Endodermal cell (in vitro differentiated cells): ENCODE results near the gene SPOP. TPM values are rescaled to one million over a fixed set of nuclear protein-coding genes. Genes with fewer than 3 reads are reported as not detected.

Experiments
- DNase-seq: peaks from one replicate; pipeline ENCODE4 v3.0.0-alpha.2; 2017
- H3K27ac ChIP-seq: 2 replicates; pipeline ENCODE4 v1.5.1; 2013; ENCODE audit warnings: mild to moderate bottlenecking, low read depth, low read length, moderate library complexity
- H3K27me3 ChIP-seq: 2 replicates; pipeline ENCODE4 v1.6.1; 2013; ENCODE audit warnings: mild to moderate bottlenecking, low read length, moderate library complexity; ENCODE audit not compliant: insufficient read depth, control insufficient read depth, poor library complexity, severe bottlenecking
- H3K36me3 ChIP-seq: 2 replicates; pipeline ENCODE4 v1.7.0; 2013; ENCODE audit warnings: mild to moderate bottlenecking, low read length, moderate library complexity; ENCODE audit not compliant: control insufficient read depth, insufficient read depth
- H3K4me1 ChIP-seq: one replicate; pipeline ENCODE4 v1.7.0; 2013; ENCODE audit warnings: low read length; ENCODE audit not compliant: control insufficient read depth, insufficient read depth
- H3K4me3 ChIP-seq: 2 replicates; pipeline ENCODE4 v1.5.1; 2013; ENCODE audit warnings: mild to moderate bottlenecking, low read length, moderate library complexity
- H3K9ac ChIP-seq: 2 replicates; pipeline ENCODE4 v1.6.1; 2013; ENCODE audit warnings: mild to moderate bottlenecking, low read length, moderate library complexity; ENCODE audit not compliant: poor library complexity, severe bottlenecking; ENCODE audit errors: extremely low read depth
- H3K9me3 ChIP-seq: 2 replicates; pipeline ENCODE4 v1.6.1; 2013; ENCODE audit warnings: mild to moderate bottlenecking, low read length, moderate library complexity; ENCODE audit not compliant: control insufficient read depth
- H3K27ac Mint-ChIP-seq: 2 replicates; pipeline ENCODE4 v1.8.0; 2020; ENCODE audit warnings: mixed read lengths
- H3K27me3 Mint-ChIP-seq: 2 replicates; pipeline ENCODE4 v1.8.0; 2021; ENCODE audit warnings: mild to moderate bottlenecking, mixed read lengths; ENCODE audit not compliant: insufficient read depth
- H3K36me3 Mint-ChIP-seq: 2 replicates; pipeline ENCODE4 v1.8.0; 2020; ENCODE audit warnings: low read depth, mixed read lengths
- H3K4me1 Mint-ChIP-seq: 2 replicates; pipeline ENCODE4 v1.8.0; 2020; ENCODE audit warnings: mixed read lengths
- H3K4me3 Mint-ChIP-seq: 2 replicates; pipeline ENCODE4 v1.8.0; 2020; ENCODE audit warnings: mild to moderate bottlenecking, moderate library complexity, mixed read lengths
- H3K9me3 Mint-ChIP-seq: 2 replicates; pipeline ENCODE4 v1.8.0; 2020; ENCODE audit warnings: mild to moderate bottlenecking, mixed read lengths
- WGBS, 2 experiments: methylation state at CpG; one replicate each; pipeline versions ENCODE4 v1.1.5 to v1.1.7; 2013; ENCODE audit warnings: missing lambda C conversion rate in 2 of 2, mixed read lengths in 1 of 2; ENCODE audit not compliant: insufficient coverage in 1 of 2, insufficient read length in 1 of 2; 5-methylcytosine and 5-hydroxymethylcytosine counted together
- total RNA-seq, 2 donors: library from RNA; stranded (reverse); fragmentation: NEBNext Ultra II Directional in 1 of 2; extraction: Animal tissue kit (Norgen Biotek cat#: 25700) in 1 of 2; gene quantifications; 2 replicates in 1 of 2; 3 replicates in 1 of 2; pipeline ENCODE4 v1.2.1, GENCODE V29; 2021
- TF ChIP-seq, protein P1 (sequence below): fragments of 200-600 bp; sonication (generic); conservative IDR thresholded peaks from 2 replicates; pipeline ENCODE4 v1.5.0; 2021; ENCODE audit warnings: antibody characterized with exemption, mild to moderate bottlenecking

Gene SPOP
- total RNA-seq, 2 donors from 2014 or later: 39.9 to 41.3 TPM

DNA sequence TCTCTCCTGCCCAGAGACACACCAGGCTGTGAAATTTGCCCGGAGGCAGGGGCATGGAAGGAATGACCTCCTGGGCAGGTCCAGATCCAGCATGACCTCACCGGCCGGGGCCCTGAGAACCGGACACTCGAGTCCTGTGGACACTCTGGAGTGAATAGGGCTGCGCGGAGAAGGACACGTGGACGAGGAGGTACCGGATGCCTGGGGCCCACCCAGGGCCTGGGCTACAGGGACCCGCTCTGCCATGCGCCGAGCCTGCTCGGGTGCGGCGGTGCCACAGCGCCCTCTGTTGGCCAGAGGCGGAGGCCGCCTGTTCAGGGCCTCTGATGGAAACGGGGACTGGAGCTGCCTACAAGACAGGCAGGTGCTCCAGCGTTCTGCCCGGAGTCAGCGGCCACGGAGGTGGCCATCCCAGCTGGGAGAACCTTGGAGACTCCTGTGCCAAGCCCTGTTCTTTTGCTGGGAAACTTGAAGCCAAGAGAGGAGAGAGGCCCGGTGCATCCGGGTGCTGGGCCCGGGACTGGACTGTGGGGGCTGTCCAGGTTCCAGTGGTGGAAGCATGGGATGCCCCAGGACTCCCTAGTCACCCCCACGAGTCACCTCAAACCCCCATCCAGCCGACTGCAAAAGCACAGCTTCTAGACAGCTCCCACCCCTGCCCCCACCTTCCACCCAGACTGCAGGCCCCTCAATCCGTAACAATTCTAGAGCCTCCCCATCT is 121.5 kb downstream of the SPOP start:
- no peaks in the 10 kb centered on the region for H3K9me3 Mint-ChIP-seq
- no peaks in the 10 kb centered on the region for H3K4me1 Mint-ChIP-seq
- no peak overlapping the region for H3K4me3 Mint-ChIP-seq
- TF ChIP-seq, protein P1, sequence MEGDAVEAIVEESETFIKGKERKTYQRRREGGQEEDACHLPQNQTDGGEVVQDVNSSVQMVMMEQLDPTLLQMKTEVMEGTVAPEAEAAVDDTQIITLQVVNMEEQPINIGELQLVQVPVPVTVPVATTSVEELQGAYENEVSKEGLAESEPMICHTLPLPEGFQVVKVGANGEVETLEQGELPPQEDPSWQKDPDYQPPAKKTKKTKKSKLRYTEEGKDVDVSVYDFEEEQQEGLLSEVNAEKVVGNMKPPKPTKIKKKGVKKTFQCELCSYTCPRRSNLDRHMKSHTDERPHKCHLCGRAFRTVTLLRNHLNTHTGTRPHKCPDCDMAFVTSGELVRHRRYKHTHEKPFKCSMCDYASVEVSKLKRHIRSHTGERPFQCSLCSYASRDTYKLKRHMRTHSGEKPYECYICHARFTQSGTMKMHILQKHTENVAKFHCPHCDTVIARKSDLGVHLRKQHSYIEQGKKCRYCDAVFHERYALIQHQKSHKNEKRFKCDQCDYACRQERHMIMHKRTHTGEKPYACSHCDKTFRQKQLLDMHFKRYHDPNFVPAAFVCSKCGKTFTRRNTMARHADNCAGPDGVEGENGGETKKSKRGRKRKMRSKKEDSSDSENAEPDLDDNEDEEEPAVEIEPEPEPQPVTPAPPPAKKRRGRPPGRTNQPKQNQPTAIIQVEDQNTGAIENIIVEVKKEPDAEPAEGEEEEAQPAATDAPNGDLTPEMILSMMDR: peak; percentile 99
- no peaks in the 10 kb centered on the region for H3K36me3 ChIP-seq
- no peak overlapping the region for H3K4me3 ChIP-seq
- DNase-seq: peak; percentile 99
- no peaks in the 10 kb centered on the region for H3K4me1 ChIP-seq
- no peak overlapping the region for H3K9ac ChIP-seq
- H3K27me3 ChIP-seq: peaks cover 19% of the 10 kb centered on the region
- 17 to 24% methylated on average over 23 to 30 of the region's 30 CpGs for WGBS, 2 experiments
- H3K27ac ChIP-seq: no peak overlapping the region
- peaks cover 20% of the 10 kb centered on the region for H3K27me3 Mint-ChIP-seq
- H3K36me3 Mint-ChIP-seq: no peaks in the 10 kb centered on the region
- H3K27ac Mint-ChIP-seq: no peak overlapping the region
- H3K9me3 ChIP-seq: no peaks in the 10 kb centered on the region

DNA sequence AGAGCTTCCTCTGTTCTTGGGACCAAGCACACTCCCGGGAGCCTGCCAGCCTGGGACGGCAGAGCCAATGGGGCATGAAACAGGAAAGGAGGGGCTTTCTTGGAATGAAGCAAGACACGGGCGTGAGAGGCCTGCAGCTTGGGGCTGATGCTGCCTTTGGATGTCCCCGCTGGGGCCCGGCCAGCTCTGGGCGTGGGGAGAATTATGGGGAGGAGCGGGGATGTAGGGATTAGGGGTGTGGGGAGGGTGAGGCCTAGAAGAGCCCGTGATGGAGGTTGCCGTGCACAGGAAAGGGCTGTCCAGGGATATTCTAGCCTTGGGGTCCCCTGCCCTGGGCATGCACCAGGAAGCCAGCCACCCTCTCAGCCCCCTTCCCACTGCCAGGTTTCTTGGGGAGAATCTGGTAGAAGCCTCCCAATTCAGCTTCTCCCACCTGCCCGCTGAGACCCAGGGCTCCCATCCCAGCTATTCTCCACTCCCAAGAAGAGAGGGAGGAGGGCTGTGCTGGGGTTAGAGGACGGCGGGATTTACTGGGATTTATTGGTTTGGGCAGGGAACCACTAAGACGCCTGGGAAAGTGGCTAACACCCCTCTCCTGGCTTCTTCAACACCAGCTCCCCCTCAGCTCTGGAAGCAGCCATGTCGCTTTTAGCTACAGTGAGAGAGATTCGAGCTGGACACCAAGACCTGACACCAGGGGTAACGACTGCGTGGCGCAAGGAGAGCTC is 122.2 kb downstream of the SPOP start:
- Mint-ChIP-seq H3K4me1 (no peaks in the 10 kb centered on the region), H3K4me3 (no peak overlapping the region), H3K9me3 (no peaks in the 10 kb centered on the region), H3K36me3 (no peaks in the 10 kb centered on the region), H3K27me3 (peaks cover 17% of the 10 kb centered on the region), H3K27ac (no peak overlapping the region)
- H3K9ac ChIP-seq: no peak overlapping the region
- no peaks in the 10 kb centered on the region for H3K36me3 ChIP-seq
- H3K4me3 ChIP-seq: no peak overlapping the region
- H3K27me3 ChIP-seq: peaks cover 12% of the 10 kb centered on the region
- H3K4me1 ChIP-seq: no peaks in the 10 kb centered on the region
- H3K9me3 ChIP-seq: no peaks in the 10 kb centered on the region
- WGBS, 2 experiments: 82 to 84% methylated on average over 10 to 18 of the region's 19 CpGs
- no peak overlapping the region for H3K27ac ChIP-seq
- TF ChIP-seq, protein P1: no peak
- no peak for DNase-seq

DNA sequence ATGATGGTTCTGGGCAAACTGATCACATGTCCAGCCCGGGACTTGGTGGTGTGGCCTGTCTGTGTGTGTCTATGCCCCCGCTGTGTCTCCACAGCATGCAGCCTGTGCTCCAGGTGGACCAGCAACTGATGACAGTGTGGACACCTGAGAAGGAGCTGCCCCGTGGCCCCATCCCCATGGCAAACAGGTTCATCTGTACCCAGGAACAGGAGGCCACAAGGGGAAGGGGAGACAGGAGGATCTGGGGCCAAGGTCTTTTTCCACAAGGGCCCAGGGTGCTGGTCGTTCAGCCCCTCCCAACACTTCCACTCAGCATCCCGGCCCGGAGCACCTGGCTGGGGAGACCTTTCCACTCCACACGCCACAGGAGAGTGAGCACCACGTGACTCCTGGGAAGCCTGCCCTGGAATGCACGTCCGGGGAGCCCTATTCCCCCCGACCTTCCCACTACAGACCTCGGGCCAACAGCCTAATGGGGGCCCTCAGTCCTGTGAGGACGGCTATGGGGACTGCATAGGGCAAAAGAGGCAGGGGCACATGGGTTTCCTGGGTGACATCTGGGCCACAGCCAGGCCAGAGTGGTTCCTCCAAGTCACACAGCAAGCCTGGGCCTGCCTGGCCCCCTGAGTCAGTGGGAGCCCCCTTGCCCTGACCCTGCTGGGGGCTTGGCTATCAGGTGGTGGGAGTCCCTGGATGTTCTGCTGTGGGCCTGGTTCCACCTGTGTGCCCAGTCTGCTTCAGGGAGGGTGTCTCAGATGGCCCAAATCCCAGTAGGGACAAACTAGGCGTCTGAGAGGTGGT is 123.0 kb downstream of the SPOP start:
- Histone ChIP-seq H3K9me3 (no peaks in the 10 kb centered on the region), H3K4me1 (no peaks in the 10 kb centered on the region), H3K36me3 (no peaks in the 10 kb centered on the region), H3K27me3 (peaks cover 11% of the 10 kb centered on the region), H3K4me3 (no peak overlapping the region), H3K9ac (no peak overlapping the region), H3K27ac (no peak overlapping the region)
- TF ChIP-seq, protein P1: no peak
- Mint-ChIP-seq H3K36me3 (no peaks in the 10 kb centered on the region), H3K27me3 (peaks cover 15% of the 10 kb centered on the region), H3K4me3 (no peak overlapping the region), H3K9me3 (no peaks in the 10 kb centered on the region), H3K27ac (no peak overlapping the region), H3K4me1 (no peaks in the 10 kb centered on the region)
- 90 to 97% methylated on average over 12 to 14 of the region's 14 CpGs for WGBS, 2 experiments
- peak; percentile 46 for DNase-seq
